CD4-positive, alpha-beta T cell treated with Interleukin-21 for 1 hour (primary cell): ENCODE measurements around the gene NOTCH2.

Experiments
- DNase-seq: peaks from one replicate; pipeline ENCODE4 v3.0.0-alpha.2; 2020

NOTCH2 gene

GRCh38 chr1:119937198-119937597 is 132.3 kb downstream of the NOTCH2 start:
- DNase-seq, result no peak

GRCh38 chr1:119935915-119936314 is 133.5 kb downstream of the NOTCH2 start:
- no peak for DNase-seq

- DNase-seq, result no peak
These were observed 134.1 kb downstream of the NOTCH2 start for GRCh38 chr1:119935373-119935772.

GRCh38 chr1:119933397-119933796 is 136.1 kb downstream of the NOTCH2 start:
- DNase-seq, result no peak

GRCh38 chr1:119929643-119930315 is 139.7 kb downstream of the NOTCH2 start:
- no peak for DNase-seq

GRCh38 chr1:119926553-119926952 is 142.9 kb downstream of the NOTCH2 start:
- no peak for DNase-seq

GRCh38 chr1:119924948-119925898 is 144.2 kb downstream of the NOTCH2 start:
- DNase-seq, result no peak

GRCh38 chr1:119920104-119920968 is 149.1 kb downstream of the NOTCH2 start:
- DNase-seq, result no peak

GRCh38 chr1:119919241-119919640 is 150.2 kb downstream of the NOTCH2 start:
- no peak for DNase-seq

GRCh38 chr1:119918301-119918700 is 151.2 kb downstream of the NOTCH2 start:
- DNase-seq, result no peak

- DNase-seq, result no peak
These were observed 152.0 kb downstream of the NOTCH2 start for GRCh38 chr1:119917304-119918055.

- DNase-seq, result no peak
These were observed 153.9 kb downstream of the NOTCH2 start for GRCh38 chr1:119915517-119915916.

- no peak for DNase-seq
These were observed 155.4 kb downstream of the NOTCH2 start for GRCh38 chr1:119914071-119914470.

GRCh38 chr1:119912963-119913362 is 156.5 kb downstream of the NOTCH2 start:
- DNase-seq, result no peak

GRCh38 chr1:119911775-119912174 is 157.7 kb downstream of the NOTCH2 start:
- no peak for DNase-seq

- DNase-seq, result no peak
These were observed 158.8 kb downstream of the NOTCH2 start for GRCh38 chr1:119910618-119911017.

- DNase-seq, result no peak
These were observed 159.4 kb downstream of the NOTCH2 start for GRCh38 chr1:119909890-119910596.

- DNase-seq, result no peak
These were observed 160.8 kb downstream of the NOTCH2 start for GRCh38 chr1:119908661-119909060.

GRCh38 chr1:119906927-119907652 is 162.4 kb downstream of the NOTCH2 start:
- no peak for DNase-seq

- DNase-seq, result no peak
These were observed 166.0 kb downstream of the NOTCH2 start for GRCh38 chr1:119903443-119903835.
